Measurements from ENCODE around the gene AKNAD1. TPM values are rescaled to one million over a fixed set of nuclear protein-coding genes. Genes with fewer than 3 reads are reported as not detected.
"Not testable (repeated sequence)": the region's sequence is repeated elsewhere in the genome, so short reads cannot be mapped to it uniquely, and the experiment has no call there.

The AKNAD1 gene
- total RNA-seq, 1 experiment from 2014 or later, result 0.26 TPM

DNA sequence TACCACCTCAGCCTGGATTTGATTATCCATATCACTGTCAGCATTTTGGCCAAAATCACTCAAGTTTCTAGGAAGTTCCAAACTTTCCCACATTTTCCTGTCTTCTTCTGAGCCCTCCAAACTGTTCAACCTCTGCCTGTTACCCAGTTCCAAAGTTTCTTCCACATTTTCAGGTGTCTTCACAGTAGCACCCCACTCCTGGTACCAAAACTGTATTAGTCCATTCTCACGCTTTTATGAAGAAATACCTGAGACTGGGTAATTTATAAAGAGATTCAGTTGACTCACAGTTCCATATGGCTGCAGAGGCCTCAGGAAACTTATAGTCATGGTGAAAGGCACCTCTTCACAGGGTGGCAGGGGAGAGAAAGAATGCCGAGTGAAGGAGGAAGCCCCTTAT, 71.0 kb downstream of the AKNAD1 start:
- Histone ChIP-seq H3K36me3 (ENCODE audit: control insufficient read depth, insufficient read depth, low read length) (no peaks in the 10 kb centered on the region; the same call in 1 of the 2 replicates), H3K27ac (ENCODE audit: low read length) (no peak overlapping the region), H3K4me3 (ENCODE audit: low read depth in 2 of 2, low read length in 2 of 2) (no peak overlapping the region), H3K27me3 (ENCODE audit: control insufficient read depth, insufficient read depth, low read length) (no peaks in the 10 kb centered on the region), H3K9me3 (ENCODE audit: control insufficient read depth, insufficient read depth, low read depth, low read length) (no peaks in the 10 kb centered on the region), H3K4me1 (ENCODE audit: control insufficient read depth, insufficient read depth, low read length) (no peaks in the 10 kb centered on the region)
- no peak for TF ChIP-seq POLR2AphosphoS5 (IDR thresholded peaks at IDR 0.05; ENCODE audit: low read depth, low read length)
- no peak for TF ChIP-seq REST (IDR thresholded peaks at IDR 0.05; ENCODE audit: insufficient read depth in 1 of 2, low read depth in 2 of 2, low read length in 1 of 2)
- TF ChIP-seq TCF7L2 (IDR thresholded peaks at IDR 0.05; ENCODE audit: low read depth, low read length), result no peak
- TF ChIP-seq, protein P1, sequence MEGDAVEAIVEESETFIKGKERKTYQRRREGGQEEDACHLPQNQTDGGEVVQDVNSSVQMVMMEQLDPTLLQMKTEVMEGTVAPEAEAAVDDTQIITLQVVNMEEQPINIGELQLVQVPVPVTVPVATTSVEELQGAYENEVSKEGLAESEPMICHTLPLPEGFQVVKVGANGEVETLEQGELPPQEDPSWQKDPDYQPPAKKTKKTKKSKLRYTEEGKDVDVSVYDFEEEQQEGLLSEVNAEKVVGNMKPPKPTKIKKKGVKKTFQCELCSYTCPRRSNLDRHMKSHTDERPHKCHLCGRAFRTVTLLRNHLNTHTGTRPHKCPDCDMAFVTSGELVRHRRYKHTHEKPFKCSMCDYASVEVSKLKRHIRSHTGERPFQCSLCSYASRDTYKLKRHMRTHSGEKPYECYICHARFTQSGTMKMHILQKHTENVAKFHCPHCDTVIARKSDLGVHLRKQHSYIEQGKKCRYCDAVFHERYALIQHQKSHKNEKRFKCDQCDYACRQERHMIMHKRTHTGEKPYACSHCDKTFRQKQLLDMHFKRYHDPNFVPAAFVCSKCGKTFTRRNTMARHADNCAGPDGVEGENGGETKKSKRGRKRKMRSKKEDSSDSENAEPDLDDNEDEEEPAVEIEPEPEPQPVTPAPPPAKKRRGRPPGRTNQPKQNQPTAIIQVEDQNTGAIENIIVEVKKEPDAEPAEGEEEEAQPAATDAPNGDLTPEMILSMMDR (IDR thresholded peaks at IDR 0.05), result no peak
- in situ Hi-C loops (cut with HindIII; ENCODE audit: low pct_unique_long_range_greater_than_20kb, low sequenced_read_pairs), result no loop called here
- ATAC-seq (no peak), DNase-seq (ENCODE audit: low read depth, low spot score) (no peak)
- ChIA-PET POLR2A (no interaction called here), CTCF (no interaction called here)
- BruUV-seq (replicated peaks), result no TSS peak
- intact Hi-C loops (cut with micrococcal nuclease; ENCODE audit: unreplicated experiment), result no loop called here

DNA sequence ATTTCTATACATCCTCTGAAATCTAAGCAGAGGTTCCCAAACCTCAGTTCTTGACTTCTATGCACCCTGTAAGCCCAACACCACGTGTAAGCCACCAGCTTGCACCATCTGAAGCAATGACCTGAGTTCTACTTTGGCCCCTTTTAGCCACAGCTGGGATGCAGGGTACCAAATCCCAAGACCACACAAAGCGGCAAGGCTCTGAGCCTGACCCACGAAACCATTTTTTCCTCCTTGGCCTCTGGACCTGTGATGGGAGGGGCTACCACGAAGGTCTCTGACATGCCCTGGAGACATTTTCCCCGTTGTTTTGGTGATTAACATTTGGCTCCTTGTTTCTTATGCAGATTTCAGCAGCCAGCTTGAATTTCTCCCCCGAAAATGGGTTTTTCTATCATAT, 71.6 kb downstream of the AKNAD1 start:
- no peaks in the 10 kb centered on the region for H3K9me3 ChIP-seq (ENCODE audit: control insufficient read depth, insufficient read depth, low read depth, low read length)
- in situ Hi-C loops (cut with HindIII; ENCODE audit: low pct_unique_long_range_greater_than_20kb, low sequenced_read_pairs), result no loop called here
- no TSS peak for BruUV-seq (replicated peaks)
- DNase-seq (ENCODE audit: low read depth, low spot score) (no peak), ATAC-seq (no peak)
- H3K4me1 ChIP-seq (ENCODE audit: control insufficient read depth, insufficient read depth, low read length), result no peaks in the 10 kb centered on the region
- no peaks in the 10 kb centered on the region; the same call in 1 of the 2 replicates for H3K36me3 ChIP-seq (ENCODE audit: control insufficient read depth, insufficient read depth, low read length)
- H3K27ac ChIP-seq (ENCODE audit: low read length), result no peak overlapping the region
- no peak overlapping the region for H3K4me3 ChIP-seq (ENCODE audit: low read depth in 2 of 2, low read length in 2 of 2)
- POLR2A ChIA-PET, result no interaction called here
- no peak for TF ChIP-seq POLR2AphosphoS5 (IDR thresholded peaks at IDR 0.05; ENCODE audit: low read depth, low read length)
- TF ChIP-seq SIN3A (IDR thresholded peaks at IDR 0.05; ENCODE audit: borderline replicate concordance, insufficient read depth, low read depth, low read length), result no peak
- no peak for TF ChIP-seq TCF7L2 (IDR thresholded peaks at IDR 0.05; ENCODE audit: low read depth, low read length)
- no peak for TF ChIP-seq REST (IDR thresholded peaks at IDR 0.05; ENCODE audit: insufficient read depth in 1 of 2, low read depth in 2 of 2, low read length in 1 of 2)
- TF ChIP-seq, protein P1 (IDR thresholded peaks at IDR 0.05), result no peak
- H3K27me3 ChIP-seq (ENCODE audit: control insufficient read depth, insufficient read depth, low read length), result no peaks in the 10 kb centered on the region
- CTCF ChIA-PET, result no interaction called here
- intact Hi-C loops (cut with micrococcal nuclease; ENCODE audit: unreplicated experiment), result no loop called here

DNA sequence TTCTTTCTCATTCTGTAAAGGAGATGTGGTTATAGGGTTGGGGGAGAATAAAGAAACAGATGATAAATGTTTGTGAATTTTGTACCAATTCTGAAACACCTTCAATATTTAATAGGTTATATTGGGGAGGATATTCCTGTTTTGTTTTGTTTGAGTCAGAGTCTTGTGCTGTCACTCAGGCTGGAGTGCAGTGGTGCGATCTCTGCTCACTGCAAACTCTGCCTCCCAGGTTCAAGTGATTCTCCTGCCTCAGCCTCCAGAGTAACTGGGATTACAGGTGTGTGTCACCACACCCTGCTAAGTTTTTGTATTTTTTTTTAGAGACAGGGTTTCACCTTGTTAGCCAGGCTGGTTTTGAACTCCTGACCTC, 75.3 kb downstream of the AKNAD1 start:
- CTCF ChIA-PET; H3K4me1 ChIP-seq (ENCODE audit: control insufficient read depth, insufficient read depth, low read length); BruUV-seq (replicated peaks); H3K27ac ChIP-seq (ENCODE audit: low read length); H3K9me3 ChIP-seq (ENCODE audit: control insufficient read depth, insufficient read depth, low read depth, low read length); POLR2A ChIA-PET; intact Hi-C loops (cut with micrococcal nuclease; ENCODE audit: unreplicated experiment); H3K36me3 ChIP-seq (ENCODE audit: control insufficient read depth, insufficient read depth, low read length); H3K4me3 ChIP-seq (ENCODE audit: low read depth in 2 of 2, low read length in 2 of 2); in situ Hi-C loops (cut with HindIII; ENCODE audit: low pct_unique_long_range_greater_than_20kb, low sequenced_read_pairs); DNase-seq (ENCODE audit: low read depth, low spot score); H3K27me3 ChIP-seq (ENCODE audit: control insufficient read depth, insufficient read depth, low read length); ATAC-seq: not testable (repeated sequence)

Measured in Panc1 (cell line).